Vagina (tissue), 2 donors: ENCODE data around the gene PUSL1.

Experiments
- POLR2A ChIP-seq, 2 donors: fragments of 450-650 bp; IDR thresholded peaks; one replicate each; pipeline ENCODE4 v1.6.1; 2017; ENCODE audit warnings: antibody characterized with exemption in 2 of 2, mild to moderate bottlenecking in 2 of 2, moderate library complexity in 2 of 2
- POLR2AphosphoS5 ChIP-seq, 2 donors: sonication (generic); formaldehyde crosslinking; IDR thresholded peaks; one replicate each; pipeline ENCODE4 v1.9.0; 2017; ENCODE audit warnings: antibody characterized with exemption in 2 of 2, mild to moderate bottlenecking in 2 of 2, low read depth in 1 of 2; ENCODE audit not compliant: insufficient read depth in 1 of 2
- TF ChIP-seq, protein P1 (sequence below), 3 experiments: fragments of 450-650 bp in 2 of 3; fragments of 200-600 bp in 1 of 3; sonication (generic) in 1 of 3; IDR thresholded peaks; one replicate each; pipeline ENCODE4 v1.5.1; 2017 to 2019; ENCODE audit warnings: antibody characterized with exemption in 3 of 3, mild to moderate bottlenecking in 2 of 3, moderate library complexity in 2 of 3

DNA sequence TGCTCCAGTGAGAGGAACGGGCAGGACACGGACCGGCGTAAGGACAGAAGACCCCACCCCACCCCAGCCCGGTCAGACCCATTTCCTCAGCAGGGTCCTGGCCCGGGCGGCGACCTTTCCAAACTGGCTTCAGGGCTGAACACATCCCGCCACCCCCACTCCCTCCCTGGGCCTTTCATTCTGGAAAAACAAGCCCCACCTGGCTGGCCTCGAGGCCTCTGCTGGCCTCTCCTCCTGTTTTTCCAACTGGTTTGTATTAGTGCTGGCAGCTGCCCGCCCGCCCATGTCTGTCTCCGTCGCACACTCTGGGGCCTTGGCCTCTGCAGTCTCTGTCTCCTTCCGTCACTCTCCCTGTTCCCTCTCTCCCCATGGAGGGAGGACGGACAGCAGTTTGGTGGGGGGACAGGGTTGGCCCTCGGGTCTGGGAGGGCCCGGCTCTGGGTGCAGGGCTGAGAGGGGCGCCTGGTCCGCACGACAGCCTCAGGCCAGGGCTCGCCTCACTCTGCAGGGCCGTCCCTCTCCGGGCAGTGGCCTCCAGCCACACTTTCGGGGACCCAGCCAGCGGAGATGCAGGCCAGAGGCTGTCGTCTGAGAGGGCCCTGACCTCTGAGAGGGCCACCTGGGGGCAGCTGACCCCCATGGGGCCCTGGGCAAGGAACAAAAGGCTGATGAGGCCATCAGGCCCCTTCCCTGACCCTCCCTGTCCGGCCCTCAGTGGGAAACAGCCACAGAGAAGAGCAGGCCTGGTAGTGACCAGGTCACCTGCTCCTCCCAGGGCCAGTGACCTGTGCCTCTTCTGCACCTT, 51.5 kb downstream of the PUSL1 start:
- TF ChIP-seq, protein P1, sequence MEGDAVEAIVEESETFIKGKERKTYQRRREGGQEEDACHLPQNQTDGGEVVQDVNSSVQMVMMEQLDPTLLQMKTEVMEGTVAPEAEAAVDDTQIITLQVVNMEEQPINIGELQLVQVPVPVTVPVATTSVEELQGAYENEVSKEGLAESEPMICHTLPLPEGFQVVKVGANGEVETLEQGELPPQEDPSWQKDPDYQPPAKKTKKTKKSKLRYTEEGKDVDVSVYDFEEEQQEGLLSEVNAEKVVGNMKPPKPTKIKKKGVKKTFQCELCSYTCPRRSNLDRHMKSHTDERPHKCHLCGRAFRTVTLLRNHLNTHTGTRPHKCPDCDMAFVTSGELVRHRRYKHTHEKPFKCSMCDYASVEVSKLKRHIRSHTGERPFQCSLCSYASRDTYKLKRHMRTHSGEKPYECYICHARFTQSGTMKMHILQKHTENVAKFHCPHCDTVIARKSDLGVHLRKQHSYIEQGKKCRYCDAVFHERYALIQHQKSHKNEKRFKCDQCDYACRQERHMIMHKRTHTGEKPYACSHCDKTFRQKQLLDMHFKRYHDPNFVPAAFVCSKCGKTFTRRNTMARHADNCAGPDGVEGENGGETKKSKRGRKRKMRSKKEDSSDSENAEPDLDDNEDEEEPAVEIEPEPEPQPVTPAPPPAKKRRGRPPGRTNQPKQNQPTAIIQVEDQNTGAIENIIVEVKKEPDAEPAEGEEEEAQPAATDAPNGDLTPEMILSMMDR (IDR thresholded peaks at IDR 0.05), result no peak
- peak in 1 of 2 donors; percentile 33 for TF ChIP-seq POLR2AphosphoS5 (IDR thresholded peaks at IDR 0.05; ENCODE audit: insufficient read depth in 1 of 2, low read depth in 1 of 2)
- TF ChIP-seq POLR2A (IDR thresholded peaks at IDR 0.05), result no peak
